Endothelial cell of umbilical vein (primary cell): ENCODE measurements around the gene SEC14L6. TPM values are rescaled to one million over a fixed set of nuclear protein-coding genes. Genes with fewer than 3 reads are reported as not detected.

Experiments
- BruUV-seq: library from RNA; stranded (reverse); fragments of 400-500 nt; replicated peaks from 2 replicates; lab custom pipeline; 2021; lab: Mats Ljungman, UMichigan
- CTCF ChIA-PET: fragments of 300-600, 350-600 bp; sonication (Branson Sonifier 250); formaldehyde crosslinking; loops from one replicate; lab custom pipeline; 2021; ENCODE audit warnings: antibody characterized with exemption, inconsistent platforms; lab: Charles Lee
- POLR2A ChIA-PET: fragments of 300-600, 350-600 bp; sonication (Branson Sonifier 250); formaldehyde crosslinking; loops from one replicate; lab custom pipeline; 2021; ENCODE audit warnings: antibody characterized with exemption, inconsistent platforms; lab: Charles Lee
- DNase-seq: peaks from one replicate; pipeline ENCODE4 v3.0.0-alpha.2; 2011; ENCODE audit warnings: low read depth, low spot score
- FAIRE-seq: peaks from 2 replicates; lab custom pipeline; 2011; peaks lifted over from hg19 to GRCh38; lab: Jason Lieb, UNC
- H2AFZ ChIP-seq: 2 replicates; pipeline ENCODE4 v1.6.0; 2012; ENCODE audit warnings: low read depth, low read length, control low read depth, inconsistent platforms
- H3K27ac ChIP-seq: 2 replicates; pipeline ENCODE4 v1.5.1; 2011; ENCODE audit warnings: low read depth, mild to moderate bottlenecking, control low read depth, low read length, moderate library complexity; ENCODE audit not compliant: insufficient read depth
- H3K27me3 ChIP-seq, 2 experiments: 2 replicates each; pipeline versions ENCODE4 v1.6.0 to v1.6.1; 2011; ENCODE audit warnings: low read length in 2 of 2, mixed read lengths in 1 of 2; ENCODE audit not compliant: control insufficient read depth in 2 of 2, insufficient read depth in 2 of 2
- H3K36me3 ChIP-seq, 2 experiments: 2 replicates in 1 of 2; 3 replicates in 1 of 2; pipeline ENCODE4 v1.5.1; 2011; ENCODE audit warnings: low read length in 2 of 2, mild to moderate bottlenecking in 1 of 2, moderate library complexity in 1 of 2; ENCODE audit not compliant: control insufficient read depth in 2 of 2, insufficient read depth in 2 of 2; ENCODE audit errors: extremely low read depth in 1 of 2
- H3K4me1 ChIP-seq: 3 replicates; pipeline ENCODE4 v1.5.1; 2011; ENCODE audit warnings: mild to moderate bottlenecking, low read length; ENCODE audit not compliant: control insufficient read depth, insufficient read depth; ENCODE audit errors: extremely low read depth
- H3K4me2 ChIP-seq: 2 replicates; pipeline ENCODE4 v1.6.1; 2011; ENCODE audit warnings: low read length, control low read depth, mixed read lengths; ENCODE audit not compliant: insufficient read depth
- H3K4me3 ChIP-seq, 3 experiments: fragments of 200-600 bp in 1 of 3; sonication (generic), shearing (Covaris generic) in 1 of 3; replicated peaks in 1 of 3; 2 replicates each; pipeline ENCODE4 v1.5.1; 2011 to 2016; ENCODE audit warnings: control low read depth in 3 of 3, low read length in 3 of 3, mild to moderate bottlenecking in 2 of 3, inconsistent platforms in 1 of 3, low read depth in 1 of 3, moderate library complexity in 1 of 3; ENCODE audit not compliant: insufficient read depth in 1 of 3
- H3K79me2 ChIP-seq: 2 replicates; pipeline ENCODE4 v1.6.0; 2012; ENCODE audit warnings: low read length, inconsistent platforms; ENCODE audit not compliant: control insufficient read depth, insufficient read depth
- H3K9ac ChIP-seq: replicated peaks from 2 replicates; pipeline ENCODE3; 2011; ENCODE audit warnings: low read length, control low read depth; ENCODE audit not compliant: insufficient read depth; ENCODE audit errors: extremely low read depth
- H3K9me1 ChIP-seq: replicated peaks from 3 replicates; pipeline ENCODE4 v1.6.0; 2011; ENCODE audit warnings: mild to moderate bottlenecking, low read length; ENCODE audit not compliant: control insufficient read depth, insufficient read depth; ENCODE audit errors: extremely low read depth
- H3K9me3 ChIP-seq: replicated peaks from 2 replicates; pipeline ENCODE4 v1.5.1; 2012; ENCODE audit warnings: low read length, inconsistent platforms; ENCODE audit not compliant: control insufficient read depth, insufficient read depth
- H4K20me1 ChIP-seq: replicated peaks from 2 replicates; pipeline ENCODE3; 2011; ENCODE audit warnings: mild to moderate bottlenecking, low read length; ENCODE audit not compliant: control insufficient read depth, insufficient read depth; ENCODE audit errors: extremely low read depth
- EZH2 ChIP-seq: IDR thresholded peaks from 2 replicates; pipeline ENCODE4 v1.6.1; 2012; ENCODE audit warnings: borderline replicate concordance, low read depth, mild to moderate bottlenecking, moderate library complexity, low read length, inconsistent platforms; ENCODE audit not compliant: severe bottlenecking
- FOS ChIP-seq: IDR thresholded peaks from 2 replicates; pipeline ENCODE4 v1.6.1; 2011; ENCODE audit warnings: mild to moderate bottlenecking, low read length, moderate library complexity, borderline replicate concordance; ENCODE audit not compliant: insufficient read depth
- GATA2 ChIP-seq: IDR thresholded peaks from 2 replicates; pipeline ENCODE4 v1.7.0; 2011; ENCODE audit warnings: low read depth, mild to moderate bottlenecking, moderate library complexity, mixed read lengths, low read length; ENCODE audit not compliant: insufficient read length, insufficient read depth
- JUN ChIP-seq: IDR thresholded peaks from 2 replicates; pipeline ENCODE4 v1.6.1; 2011; ENCODE audit warnings: borderline replicate concordance, low read depth; ENCODE audit not compliant: insufficient read length, insufficient read depth
- MYC ChIP-seq: IDR thresholded peaks from one replicate; pipeline ENCODE4 v1.6.1; 2011; ENCODE audit warnings: mild to moderate bottlenecking, low read depth, low read length
- POLR2A ChIP-seq: IDR thresholded peaks from 2 replicates; pipeline ENCODE4 v1.6.1; 2012; ENCODE audit warnings: low read depth, mild to moderate bottlenecking, control low read depth, low read length
- POLR2AphosphoS5 ChIP-seq: IDR thresholded peaks from 2 replicates; pipeline ENCODE4 v1.6.1; 2012; ENCODE audit warnings: low read depth, mild to moderate bottlenecking, control low read depth, low read length, moderate library complexity; ENCODE audit not compliant: insufficient read depth
- dilution Hi-C: fragments of 300-500 bp; cut with MboI; formaldehyde crosslinking; loops from one replicate; pipeline ENCODE4 v1.15.0; 2019; ENCODE audit warnings: low sequenced_read_pairs; ENCODE audit not compliant: extremely low pct_ligation_motif_present
- intact Hi-C: fragments of 100-400 bp; cut with micrococcal nuclease; formaldehyde crosslinking; loops from one replicate; pipeline ENCODE4 v1.10.0; 2022
- polyA plus RNA-seq, 4 experiments: library from polyadenylated mRNA; depleted of rRNA in 3 of 4; stranded (reverse) in 3 of 4; unstranded in 1 of 4; fragments of >200 nt; gene quantifications; 2 replicates each; pipeline versions ENCODE4 v1.2.1 to v1.2.3, GENCODE V29; 2011 to 2012; ENCODE audit warnings: missing spikeins in 1 of 4
- total RNA-seq: library from RNA; stranded (reverse); gene quantifications from 2 replicates; pipeline ENCODE4 v1.2.3, GENCODE V29; 2021
- TF ChIP-seq, protein P1 (sequence below): IDR thresholded peaks from 2 replicates; pipeline ENCODE4 v1.6.1; 2011; ENCODE audit not compliant: insufficient read depth, insufficient read length
- TF ChIP-seq, protein P2 (sequence below), 2 donors: IDR thresholded peaks; 1 replicate in 1 of 2; 2 replicates in 1 of 2; pipeline ENCODE4 v1.5.1; 2011; ENCODE audit warnings: low read length in 2 of 2, mild to moderate bottlenecking in 2 of 2, moderate library complexity in 2 of 2, control low read depth in 1 of 2, inconsistent platforms in 1 of 2, low read depth in 1 of 2; ENCODE audit not compliant: insufficient read depth in 1 of 2; ENCODE audit errors: extremely low read depth in 1 of 2

Gene SEC14L6
- total and polyA plus RNA-seq, 2 donors (not counting 3 experiments of a cell fraction or from before 2014, with no cell fraction given) = 0.04 to 0.15 TPM

DNA sequence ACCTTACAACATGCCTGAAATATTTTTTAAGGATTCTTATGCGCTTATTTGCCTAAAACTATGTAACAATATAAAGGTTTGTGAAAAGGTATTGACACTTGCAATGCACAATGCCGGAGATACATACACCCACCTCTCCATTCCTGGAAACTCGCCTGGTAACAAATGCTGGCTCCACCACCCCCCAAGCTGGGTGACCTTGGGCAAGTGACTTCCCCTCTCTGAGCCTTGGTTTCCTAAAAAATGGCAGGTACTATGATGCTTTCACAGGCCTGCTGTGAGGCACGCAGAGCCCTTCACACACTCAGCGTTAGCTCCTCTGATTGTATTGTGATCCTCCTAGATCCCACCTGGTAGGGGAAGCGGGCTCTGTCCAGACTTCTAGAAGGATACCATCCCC is 25.7 kb upstream of the SEC14L6 start:
- POLR2A ChIA-PET = no interaction called here
- DNase-seq = no peak
- no peak for FAIRE-seq
- CTCF ChIA-PET = interaction anchor here (1.1 kb wide), 1 partner anchor 183 kb away, joined by 3 read pairs; no protein-coding TSS in a partner anchor
- Histone ChIP-seq H3K9ac (no peak overlapping the region), H3K9me1 (no peaks in the 10 kb centered on the region), H3K4me2 (no peak overlapping the region), H3K9me3 (no peaks in the 10 kb centered on the region), H4K20me1 (no peaks in the 10 kb centered on the region), H3K27me3 (peaks cover 0 to 5% of the 10 kb centered on the region in 2 experiments), H3K79me2 (no peaks in the 10 kb centered on the region), H3K27ac (no peak overlapping the region), H3K36me3 (peaks cover 0 to 13% of the 10 kb centered on the region in 2 experiments), H3K4me1 (no peaks in the 10 kb centered on the region), H3K4me3 (no peak overlapping the region), H2AFZ (no peak overlapping the region)
- BruUV-seq = no TSS peak
- TF ChIP-seq EZH2 (no peak), FOS (no peak), POLR2A (no peak), JUN (no peak), GATA2 (no peak), MYC (no peak), POLR2AphosphoS5 (no peak)
- TF ChIP-seq, protein P1, sequence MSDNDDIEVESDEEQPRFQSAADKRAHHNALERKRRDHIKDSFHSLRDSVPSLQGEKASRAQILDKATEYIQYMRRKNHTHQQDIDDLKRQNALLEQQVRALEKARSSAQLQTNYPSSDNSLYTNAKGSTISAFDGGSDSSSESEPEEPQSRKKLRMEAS = no peak
- TF ChIP-seq, protein P2, sequence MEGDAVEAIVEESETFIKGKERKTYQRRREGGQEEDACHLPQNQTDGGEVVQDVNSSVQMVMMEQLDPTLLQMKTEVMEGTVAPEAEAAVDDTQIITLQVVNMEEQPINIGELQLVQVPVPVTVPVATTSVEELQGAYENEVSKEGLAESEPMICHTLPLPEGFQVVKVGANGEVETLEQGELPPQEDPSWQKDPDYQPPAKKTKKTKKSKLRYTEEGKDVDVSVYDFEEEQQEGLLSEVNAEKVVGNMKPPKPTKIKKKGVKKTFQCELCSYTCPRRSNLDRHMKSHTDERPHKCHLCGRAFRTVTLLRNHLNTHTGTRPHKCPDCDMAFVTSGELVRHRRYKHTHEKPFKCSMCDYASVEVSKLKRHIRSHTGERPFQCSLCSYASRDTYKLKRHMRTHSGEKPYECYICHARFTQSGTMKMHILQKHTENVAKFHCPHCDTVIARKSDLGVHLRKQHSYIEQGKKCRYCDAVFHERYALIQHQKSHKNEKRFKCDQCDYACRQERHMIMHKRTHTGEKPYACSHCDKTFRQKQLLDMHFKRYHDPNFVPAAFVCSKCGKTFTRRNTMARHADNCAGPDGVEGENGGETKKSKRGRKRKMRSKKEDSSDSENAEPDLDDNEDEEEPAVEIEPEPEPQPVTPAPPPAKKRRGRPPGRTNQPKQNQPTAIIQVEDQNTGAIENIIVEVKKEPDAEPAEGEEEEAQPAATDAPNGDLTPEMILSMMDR (IDR thresholded peaks at IDR 0.05; ENCODE audit: extremely low read depth in 1 of 2, insufficient read depth in 1 of 2, low read depth in 1 of 2, low read length in 2 of 2) = no peak
- dilution Hi-C loops (no loop called here), intact Hi-C loops (no loop called here)
